H1 (cell line): ENCODE results near the gene APOL1. TPM values are rescaled to one million over a fixed set of nuclear protein-coding genes. Genes with fewer than 3 reads are reported as not detected.

Source experiments
- CTCF ChIA-PET: fragments of 300-600 bp; sonication (Branson Sonifier 250); formaldehyde crosslinking; loops from one replicate; lab custom pipeline; 2021; ENCODE audit not compliant: partially characterized antibody; lab: Charles Lee
- POLR2A ChIA-PET: fragments of 300-600 bp; sonication (Branson Sonifier 250); formaldehyde crosslinking; loops from one replicate; lab custom pipeline; 2021; ENCODE audit warnings: inconsistent platforms; ENCODE audit not compliant: partially characterized antibody; lab: Charles Lee
- DNase-seq, 2 experiments: peaks; one replicate each; pipeline versions ENCODE4 v3.0.0 to v3.0.0-alpha.2; 2010 to 2022; ENCODE audit warnings: low spot score in 2 of 2, low read depth in 1 of 2, mixed read lengths in 1 of 2
- FAIRE-seq: peaks from 2 replicates; lab custom pipeline; 2011; peaks lifted over from hg19 to GRCh38; lab: Jason Lieb, UNC
- H2AFZ ChIP-seq: 2 replicates; pipeline ENCODE4 v1.8.1; 2012; ENCODE audit warnings: low read length, inconsistent platforms
- H2AK5ac ChIP-seq: 2 replicates; pipeline ENCODE4 v1.6.1; 2013; ENCODE audit warnings: low read depth, low read length
- H2BK120ac ChIP-seq: replicated peaks from 2 replicates; pipeline ENCODE3; 2013; ENCODE audit warnings: low read depth, low read length, inconsistent platforms
- H2BK12ac ChIP-seq: 2 replicates; pipeline ENCODE4 v1.6.1; 2013; ENCODE audit warnings: low read depth, low read length
- H2BK15ac ChIP-seq: 2 replicates; pipeline ENCODE4 v1.6.1; 2013; ENCODE audit warnings: low read length
- H2BK20ac ChIP-seq: 2 replicates; pipeline ENCODE4 v1.6.1; 2013; ENCODE audit warnings: low read length
- H2BK5ac ChIP-seq: 2 replicates; pipeline ENCODE4 v1.6.1; 2013; ENCODE audit warnings: low read depth, low read length
- H3K14ac ChIP-seq: 2 replicates; pipeline ENCODE4 v1.6.1; 2013; ENCODE audit warnings: inconsistent platforms; ENCODE audit not compliant: insufficient read length
- H3K18ac ChIP-seq: 2 replicates; pipeline ENCODE4 v1.6.1; 2013; ENCODE audit warnings: low read length; ENCODE audit errors: extremely low read depth
- H3K23ac ChIP-seq: 2 replicates; pipeline ENCODE4 v1.6.1; 2013; ENCODE audit warnings: inconsistent platforms; ENCODE audit not compliant: insufficient read length
- H3K23me2 ChIP-seq: 2 replicates; pipeline ENCODE4 v1.6.1; 2013; ENCODE audit warnings: low read depth, low read length
- H3K27ac ChIP-seq: 2 replicates; pipeline ENCODE4 v1.6.1; 2011; ENCODE audit warnings: low read depth, low read length, inconsistent platforms
- H3K27me3 ChIP-seq, 4 experiments: replicated peaks in 1 of 4; 1 replicate in 1 of 4; 2 replicates in 3 of 4; pipeline versions ENCODE4 v1.6.1 to v1.8.1; 2011 to 2013; ENCODE audit warnings: low read length in 3 of 4, mild to moderate bottlenecking in 3 of 4, inconsistent platforms in 2 of 4, mixed read lengths in 2 of 4, moderate library complexity in 1 of 4; ENCODE audit not compliant: control insufficient read depth in 3 of 4, insufficient read depth in 3 of 4; ENCODE audit errors: extremely low read depth in 1 of 4
- H3K36me3 ChIP-seq, 4 experiments: 2 replicates each; pipeline versions ENCODE4 v1.6.1 to v1.8.1; 2011 to 2013; ENCODE audit warnings: mild to moderate bottlenecking in 4 of 4, low read length in 3 of 4, moderate library complexity in 2 of 4, control low read depth in 1 of 4, inconsistent platforms in 1 of 4; ENCODE audit not compliant: insufficient read depth in 4 of 4, control insufficient read depth in 2 of 4
- H3K4ac ChIP-seq: replicated peaks from 2 replicates; pipeline ENCODE3; 2013; ENCODE audit warnings: low read length, low read depth, mixed read lengths, inconsistent platforms; ENCODE audit not compliant: insufficient read length
- H3K4me1 ChIP-seq, 4 experiments: replicated peaks in 1 of 4; 1 replicate in 1 of 4; 2 replicates in 3 of 4; pipeline versions ENCODE4 v1.6.1 to v1.8.1; 2011 to 2013; ENCODE audit warnings: low read length in 3 of 4, inconsistent platforms in 2 of 4, mixed read lengths in 1 of 4; ENCODE audit not compliant: insufficient read depth in 4 of 4, control insufficient read depth in 3 of 4
- H3K4me2 ChIP-seq, 2 experiments: 2 replicates each; pipeline versions ENCODE4 v1.6.1 to v1.8.1; 2011 to 2013; ENCODE audit warnings: low read depth in 2 of 2, low read length in 2 of 2, control low read depth in 1 of 2, inconsistent platforms in 1 of 2, mild to moderate bottlenecking in 1 of 2; ENCODE audit not compliant: insufficient read depth in 1 of 2
- H3K4me3 ChIP-seq, 4 experiments: fragments of 200-600, 300-600 bp in 1 of 4; sonication (generic), shearing (Covaris generic), sonication (Bioruptor Twin) in 1 of 4; 2 replicates each; pipeline versions ENCODE4 v1.5.1 to v1.8.1; 2011 to 2016; ENCODE audit warnings: low read length in 4 of 4, low read depth in 3 of 4, control low read depth in 2 of 4, inconsistent platforms in 2 of 4, mild to moderate bottlenecking in 2 of 4, mixed read lengths in 1 of 4, moderate library complexity in 1 of 4; ENCODE audit not compliant: insufficient read depth in 2 of 4; ENCODE audit errors: extremely low read depth in 1 of 4
- H3K56ac ChIP-seq: replicated peaks from 2 replicates; pipeline ENCODE3; 2013; ENCODE audit warnings: low read depth, mild to moderate bottlenecking, mixed read lengths, low read length, inconsistent platforms; ENCODE audit not compliant: insufficient read length
- H3K79me1 ChIP-seq: 2 replicates; pipeline ENCODE4 v1.6.1; 2013; ENCODE audit warnings: low read depth, low read length, control low read depth
- H3K79me2 ChIP-seq, 2 experiments: 2 replicates each; pipeline versions ENCODE4 v1.6.1 to v1.8.1; 2012 to 2013; ENCODE audit warnings: low read length in 2 of 2, mild to moderate bottlenecking in 2 of 2, inconsistent platforms in 1 of 2; ENCODE audit not compliant: insufficient read depth in 2 of 2, control insufficient read depth in 1 of 2
- H3K9ac ChIP-seq, 4 experiments: replicated peaks in 1 of 4; 1 replicate in 1 of 4; 2 replicates in 3 of 4; pipeline versions ENCODE4 v1.6.1 to v1.8.1; 2011 to 2013; ENCODE audit warnings: low read depth in 3 of 4, low read length in 3 of 4, control low read depth in 2 of 4, mild to moderate bottlenecking in 2 of 4, moderate library complexity in 2 of 4, inconsistent platforms in 1 of 4; ENCODE audit errors: extremely low read depth in 1 of 4
- H3K9me3 ChIP-seq, 2 experiments: 2 replicates each; pipeline versions ENCODE4 v1.6.1 to v1.8.1; 2012 to 2013; ENCODE audit warnings: mild to moderate bottlenecking in 2 of 2, moderate library complexity in 2 of 2, control low read depth in 1 of 2, inconsistent platforms in 1 of 2, low read depth in 1 of 2, low read length in 1 of 2, mixed read lengths in 1 of 2; ENCODE audit not compliant: insufficient read depth in 2 of 2
- H4K20me1 ChIP-seq, 2 experiments: replicated peaks in 1 of 2; 2 replicates each; pipeline versions ENCODE3 to v1.8.1; 2011 to 2013; ENCODE audit warnings: inconsistent platforms in 2 of 2, low read length in 2 of 2, mild to moderate bottlenecking in 1 of 2; ENCODE audit not compliant: insufficient read depth in 2 of 2, control insufficient read depth in 1 of 2
- H4K5ac ChIP-seq: 2 replicates; pipeline ENCODE4 v1.6.1; 2013; ENCODE audit warnings: low read length, low read depth, mixed read lengths, inconsistent platforms; ENCODE audit not compliant: insufficient read length
- H4K8ac ChIP-seq: 2 replicates; pipeline ENCODE4 v1.8.0; 2013; ENCODE audit warnings: mild to moderate bottlenecking, moderate library complexity, low read length, inconsistent platforms; ENCODE audit not compliant: insufficient read depth; ENCODE audit errors: extremely low read depth
- H4K91ac ChIP-seq: replicated peaks from 2 replicates; pipeline ENCODE3; 2013; ENCODE audit warnings: low read length, mixed read lengths, inconsistent platforms; ENCODE audit not compliant: insufficient read length
- ATF3 ChIP-seq: IDR thresholded peaks from 2 replicates; pipeline ENCODE4 v1.6.1; 2011; ENCODE audit warnings: low read depth, mild to moderate bottlenecking, low read length; ENCODE audit not compliant: insufficient read depth
- CBX5 ChIP-seq: fragments of 300-800, 300-1000 bp; sonication (generic); IDR thresholded peaks from 2 replicates; pipeline ENCODE4 v1.7.1; 2016; ENCODE audit warnings: antibody characterized with exemption, low read length, low read depth
- NRF1 ChIP-seq: IDR thresholded peaks from 2 replicates; pipeline ENCODE4 v1.6.1; 2011; ENCODE audit warnings: mild to moderate bottlenecking, low read depth, low read length, improper control_type of control experiment
- WGBS, 2 experiments: shearing (Covaris generic) in 1 of 2; methylation state at CpG; one replicate each; pipeline versions ENCODE4 v1.1.6 to v1.1.7; 2013 to 2015; ENCODE audit warnings: low lambda C conversion rate in 2 of 2, mixed read lengths in 2 of 2, inconsistent platforms in 1 of 2, low coverage in 1 of 2, missing lambda C conversion rate in 1 of 2; ENCODE audit not compliant: insufficient replicate concordance in 2 of 2, insufficient coverage in 1 of 2, insufficient read length in 1 of 2; ENCODE audit errors: extremely low coverage in 1 of 2, missing lambda C conversion rate in 1 of 2; 5-methylcytosine and 5-hydroxymethylcytosine counted together
- long read RNA-seq, 2 experiments: library from RNA in 1 of 2; library from capped mRNA in 1 of 2; stranded (forward); transcript quantifications; one replicate each; pipeline ENCODE4 v2.0.0, GENCODE V29; 2021; ENCODE audit warnings: inconsistent platforms in 1 of 2
- polyA minus RNA-seq, 3 experiments: library from RNA; depleted of rRNA, polyadenylated mRNA; stranded (reverse); fragments of >200 nt; gene quantifications; 1 replicate in 2 of 3; 2 replicates in 1 of 3; pipeline ENCODE4 v1.2.3, GENCODE V29; 2011
- polyA plus RNA-seq, 7 experiments: library from polyadenylated mRNA; depleted of rRNA in 3 of 7; stranded (reverse) in 5 of 7; unstranded in 2 of 7; fragments of >200 nt in 5 of 7; fragments of 200-250 nt in 2 of 7; gene quantifications; 1 replicate in 5 of 7; 2 replicates in 1 of 7; 4 replicates in 1 of 7; pipeline versions ENCODE4 v1.2.1 to v1.2.3, GENCODE V29; 2011 to 2013; ENCODE audit warnings: missing spikeins in 2 of 7, mixed read lengths in 2 of 7
- total RNA-seq: library from RNA; stranded (reverse); fragmentation: NEBNext Ultra II Directional; extraction: Animal tissue kit (Norgen Biotek cat#: 25700); gene quantifications from 2 replicates; pipeline ENCODE4 v1.2.1, GENCODE V29; 2021

Gene APOL1
- total RNA-seq (not detected in 2 replicates), polyA plus RNA-seq (2011; rRNA removed) (not detected in 2 replicates), polyA minus RNA-seq (2011; rRNA and poly(A)+ RNA removed) (not detected in 2 replicates)
- 0.05 TPM for polyA plus RNA-seq (2011; cell fraction: cytosol; rRNA removed)
- not detected for polyA plus RNA-seq (2011; cell fraction: nucleus; rRNA removed)
- polyA plus RNA-seq (2012, experiment 1 of 2) = not detected in 4 replicates
- not detected for polyA plus RNA-seq (2012, experiment 2 of 2)
- polyA plus RNA-seq (2013, experiment 1 of 2) = not detected
- polyA plus RNA-seq (2013, experiment 2 of 2) = not detected
- not detected for polyA minus RNA-seq (2011; cell fraction: cytosol; rRNA and poly(A)+ RNA removed)
- not detected for polyA minus RNA-seq (2011; cell fraction: nucleus; rRNA and poly(A)+ RNA removed)
- long read RNA-seq, experiment 1 = 0 reads
- long read RNA-seq, experiment 2 = 0 reads

GRCh38 chr22:36252754-36253522, at the start of gene APOL1:
TSS of gene APOL1 (plus strand) at chr22:36253133. CDS start at chr22:36254956, 1,823 bp downstream.
- Histone ChIP-seq H2BK5ac (no peak within 1 kb of the TSS), H3K4me2 (no peak within 1 kb of the TSS), H3K79me2 (no peaks in the 10 kb centered on the region), H3K9ac (no peak within 1 kb of the TSS; a peak in 1 of 7 replicates), H2BK12ac (no peak within 1 kb of the TSS), H4K8ac (no peak within 1 kb of the TSS), H3K23ac (no peak within 1 kb of the TSS), H3K27me3 (no peaks in the 10 kb centered on the region; a peak in 1 of 7 replicates), H4K91ac (no peak within 1 kb of the TSS)
- POLR2A ChIA-PET = interaction anchor here (1.6 kb wide), 1 partner anchor 11 kb away, joined by 4 read pairs; no protein-coding TSS in a partner anchor
- FAIRE-seq = no peak
- no peak for TF ChIP-seq NRF1
- no peak for TF ChIP-seq ATF3
- no peak for TF ChIP-seq CBX5
- TF ChIP-seq, all 59 proteins: peak for 0
- H3K56ac ChIP-seq = no peak within 1 kb of the TSS
- 95% methylated on average over 10 of the region's 10 CpGs; no CpG with 5 or more reads in 1 of the 2 experiments for WGBS, 2 experiments
- no peak within 1 kb of the TSS for H3K18ac ChIP-seq
- no peaks in the 10 kb centered on the region for H3K79me1 ChIP-seq
- no peak within 1 kb of the TSS; the same call in 1 of the 2 replicates for H2BK20ac ChIP-seq
- no peak within 1 kb of the TSS for H3K27ac ChIP-seq
- peaks cover 0 to 7% (median 0%) of the 10 kb centered on the region in 4 experiments; a peak in 3 of 7 replicates for H3K4me1 ChIP-seq
- no peaks in the 10 kb centered on the region for H3K23me2 ChIP-seq
- H4K5ac ChIP-seq = no peak within 1 kb of the TSS
- CTCF ChIA-PET = interaction anchor here (0.6 to 3.9 kb wide), 4 partner anchors 9 to 84 kb away, joined by 3 to 30 read pairs (median 6); partner anchors contain the start of gene APOL2
- peak within 1 kb of the TSS; percentile 65; the same call in 1 of the 2 replicates for H2AK5ac ChIP-seq
- H2AFZ ChIP-seq = no peak within 1 kb of the TSS
- no peak within 1 kb of the TSS for H3K4ac ChIP-seq
- no peak within 1 kb of the TSS for H3K14ac ChIP-seq
- H3K4me3 ChIP-seq = no peak within 1 kb of the TSS
- H3K36me3 ChIP-seq = no peaks in the 10 kb centered on the region
- peaks cover 3 to 7% of the 10 kb centered on the region in 2 experiments; a peak in 3 of 4 replicates for H3K9me3 ChIP-seq
- no peaks in the 10 kb centered on the region for H4K20me1 ChIP-seq
- peak within 1 kb of the TSS; percentile 46 for H2BK15ac ChIP-seq
- no peak for DNase-seq
- H2BK120ac ChIP-seq = no peak within 1 kb of the TSS
